HEK293T (cell line): Measurements from ENCODE around the gene MYO1B.

Source experiments
- CTCF ChIA-PET: fragments of 350-600 bp; formaldehyde crosslinking; extraction: SDS; loops from one replicate; lab custom pipeline; 2021; ENCODE audit warnings: antibody characterized with exemption, inconsistent platforms; lab: Yijun Ruan, JAX
- POLR2A ChIA-PET: fragments of 350-600 bp; formaldehyde crosslinking; extraction: SDS; loops from one replicate; lab custom pipeline; 2020; ENCODE audit warnings: antibody characterized with exemption, inconsistent platforms; lab: Yijun Ruan, JAX
- DNase-seq: peaks from one replicate; pipeline ENCODE4 v3.0.0; 2012; ENCODE audit warnings: mixed read lengths; ENCODE audit errors: extremely low spot score
- ARNT ChIP-seq: fragments of 450-650 bp; IDR thresholded peaks from 2 replicates; pipeline ENCODE4 v1.6.1; 2017; ENCODE audit warnings: mild to moderate bottlenecking
- BHLHE40 ChIP-seq: fragments of 450-650 bp; IDR thresholded peaks from 2 replicates; pipeline ENCODE4 v1.6.1; 2016; ENCODE audit warnings: mild to moderate bottlenecking, moderate library complexity, borderline replicate concordance
- CTBP1 ChIP-seq: fragments of 450-650 bp; IDR thresholded peaks from 2 replicates; pipeline ENCODE4 v1.6.1; 2016; ENCODE audit warnings: borderline replicate concordance
- ELF4 ChIP-seq: fragments of 450-650 bp; IDR thresholded peaks from 2 replicates; pipeline ENCODE4 v1.6.1; 2017; ENCODE audit warnings: antibody characterized with exemption
- FOXA1 ChIP-seq: fragments of 450-650 bp; IDR thresholded peaks from 2 replicates; pipeline ENCODE4 v1.6.1; 2016; ENCODE audit warnings: mild to moderate bottlenecking
- FOXK2 ChIP-seq: fragments of 450-650 bp; IDR thresholded peaks from 2 replicates; pipeline ENCODE4 v1.6.1; 2016; ENCODE audit warnings: mild to moderate bottlenecking
- FOXM1 ChIP-seq: fragments of 450-650 bp; IDR thresholded peaks from 2 replicates; pipeline ENCODE4 v1.6.1; 2017; ENCODE audit warnings: mild to moderate bottlenecking, borderline replicate concordance
- HDGF ChIP-seq: fragments of 450-650 bp; IDR thresholded peaks from 2 replicates; pipeline ENCODE4 v1.6.1; 2017; ENCODE audit warnings: antibody characterized with exemption, borderline replicate concordance
- L3MBTL2 ChIP-seq: fragments of 450-650 bp; conservative IDR thresholded peaks from 2 replicates; pipeline ENCODE4 v1.6.1; 2016; ENCODE audit warnings: mild to moderate bottlenecking
- LEF1 ChIP-seq: fragments of 450-650 bp; IDR thresholded peaks from 2 replicates; pipeline ENCODE4 v1.6.1; 2017; ENCODE audit warnings: mild to moderate bottlenecking, borderline replicate concordance
- NFRKB ChIP-seq: fragments of 450-650 bp; IDR thresholded peaks from 2 replicates; pipeline ENCODE4 v1.6.1; 2016; ENCODE audit warnings: mild to moderate bottlenecking, moderate library complexity
- SP1 ChIP-seq: fragments of 450-650 bp; IDR thresholded peaks from 2 replicates; pipeline ENCODE4 v1.6.1; 2017
- SUZ12 ChIP-seq: fragments of 450-650 bp; IDR thresholded peaks from 2 replicates; pipeline ENCODE4 v1.6.1; 2016; ENCODE audit warnings: mild to moderate bottlenecking
- TARDBP ChIP-seq: fragments of 450-650 bp; IDR thresholded peaks from 2 replicates; pipeline ENCODE4 v1.6.1; 2016
- ZNF384 ChIP-seq: fragments of 450-650 bp; IDR thresholded peaks from 2 replicates; pipeline ENCODE4 v1.6.1; 2016
- TF ChIP-seq, protein P1 (sequence below): fragments of 450-650 bp; IDR thresholded peaks from 2 replicates; pipeline ENCODE4 v1.6.1; 2016

MYO1B gene

DNA sequence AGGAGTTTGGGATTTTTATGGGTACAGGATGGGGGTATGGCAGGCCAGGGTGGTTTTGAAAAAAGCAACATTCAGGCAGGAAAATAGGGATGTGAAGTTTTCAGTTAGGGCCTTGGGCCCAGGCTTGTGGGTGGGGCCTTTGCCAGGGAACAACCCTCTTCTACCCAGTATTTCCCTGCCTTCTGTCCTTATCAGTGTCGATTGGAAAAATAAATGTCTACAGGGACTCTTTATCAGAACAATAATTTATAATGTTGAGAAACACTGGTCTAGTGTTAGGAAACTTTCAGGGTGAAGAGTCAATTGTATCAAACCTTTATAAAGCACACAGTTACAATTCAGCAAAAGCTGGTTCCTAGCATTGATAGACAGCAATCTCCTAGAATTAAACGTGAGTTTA is 218.6 kb downstream of the MYO1B start:
- POLR2A ChIA-PET: no interaction called here
- TF ChIP-seq ELF4 (no peak), FOXA1 (no peak), TARDBP (no peak), BHLHE40 (no peak), FOXK2 (no peak), CTBP1 (no peak), NFRKB (no peak)
- DNase-seq: no peak
- CTCF ChIA-PET: no interaction called here

DNA sequence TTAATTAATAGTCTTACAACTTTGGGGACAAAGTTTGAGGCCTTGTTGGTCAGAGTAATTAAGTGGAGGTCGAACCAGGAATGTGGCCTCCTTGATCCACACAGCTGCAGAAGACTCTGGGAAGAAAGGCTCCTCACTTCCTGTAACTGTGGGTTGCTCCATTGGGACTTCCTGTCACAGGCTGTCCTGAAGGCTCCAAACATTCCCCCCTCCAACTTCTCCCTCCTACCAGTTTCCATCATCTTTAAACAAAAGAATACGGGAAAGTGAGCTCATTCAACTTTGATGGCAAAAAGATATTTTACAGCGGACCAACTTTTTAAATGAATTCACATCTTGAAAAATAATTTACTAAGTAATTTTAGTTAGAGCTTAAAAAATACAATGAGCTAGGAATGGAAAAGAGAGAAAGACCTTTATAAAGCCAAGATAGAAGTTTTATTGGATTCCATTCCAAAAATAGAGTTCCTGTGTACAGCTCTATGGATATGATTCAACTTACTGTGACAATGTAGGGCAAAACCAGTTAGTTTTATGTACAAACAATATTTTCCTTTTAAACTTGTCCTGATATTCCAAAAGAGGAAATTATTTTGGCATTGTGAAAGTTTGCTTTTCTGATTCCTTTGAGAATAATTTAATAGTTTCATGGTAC is 220.7 kb downstream of the MYO1B start:
- ChIA-PET POLR2A (no interaction called here), CTCF (interaction anchor here (0.9 kb wide), 1 partner anchor 13 kb away, joined by 4 read pairs; no protein-coding TSS in a partner anchor)
- DNase-seq: no peak
- TF ChIP-seq TARDBP (no peak), CTBP1 (no peak)
- TF ChIP-seq, protein P1, sequence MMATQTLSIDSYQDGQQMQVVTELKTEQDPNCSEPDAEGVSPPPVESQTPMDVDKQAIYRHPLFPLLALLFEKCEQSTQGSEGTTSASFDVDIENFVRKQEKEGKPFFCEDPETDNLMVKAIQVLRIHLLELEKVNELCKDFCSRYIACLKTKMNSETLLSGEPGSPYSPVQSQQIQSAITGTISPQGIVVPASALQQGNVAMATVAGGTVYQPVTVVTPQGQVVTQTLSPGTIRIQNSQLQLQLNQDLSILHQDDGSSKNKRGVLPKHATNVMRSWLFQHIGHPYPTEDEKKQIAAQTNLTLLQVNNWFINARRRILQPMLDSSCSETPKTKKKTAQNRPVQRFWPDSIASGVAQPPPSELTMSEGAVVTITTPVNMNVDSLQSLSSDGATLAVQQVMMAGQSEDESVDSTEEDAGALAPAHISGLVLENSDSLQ: no peak

DNA sequence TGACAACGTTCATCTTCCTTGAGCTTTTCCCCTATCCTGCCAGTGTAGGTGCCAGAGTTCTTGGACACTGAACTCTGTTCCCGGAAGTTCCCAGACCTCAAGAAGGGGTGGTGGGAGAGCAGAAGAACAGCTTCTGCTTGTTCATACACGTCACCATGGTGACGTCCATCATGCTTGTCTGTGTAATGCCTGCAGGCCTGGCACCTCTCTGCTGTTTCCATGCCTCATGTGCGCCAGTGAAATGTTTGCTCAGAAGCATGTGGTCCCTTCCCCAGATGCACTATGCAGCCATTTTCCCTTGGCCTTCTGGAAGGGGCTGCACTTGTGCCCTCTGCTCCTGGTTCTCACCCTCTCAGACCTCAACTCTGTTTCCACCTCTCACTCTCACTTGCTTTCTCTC is 221.9 kb downstream of the MYO1B start:
- no peak for DNase-seq
- TF ChIP-seq CTBP1: no peak
- TF ChIP-seq FOXA1: no peak
- TF ChIP-seq L3MBTL2: no peak
- no peak for TF ChIP-seq ARNT
- TF ChIP-seq HDGF: no peak
- TF ChIP-seq TARDBP: no peak
- no peak for TF ChIP-seq NFRKB
- TF ChIP-seq, protein P1: no peak
- no peak for TF ChIP-seq BHLHE40
- no peak for TF ChIP-seq SP1
- TF ChIP-seq SUZ12: no peak
- no peak for TF ChIP-seq FOXK2
- no peak for TF ChIP-seq ZNF384
- POLR2A ChIA-PET: no interaction called here
- CTCF ChIA-PET: no interaction called here

DNA sequence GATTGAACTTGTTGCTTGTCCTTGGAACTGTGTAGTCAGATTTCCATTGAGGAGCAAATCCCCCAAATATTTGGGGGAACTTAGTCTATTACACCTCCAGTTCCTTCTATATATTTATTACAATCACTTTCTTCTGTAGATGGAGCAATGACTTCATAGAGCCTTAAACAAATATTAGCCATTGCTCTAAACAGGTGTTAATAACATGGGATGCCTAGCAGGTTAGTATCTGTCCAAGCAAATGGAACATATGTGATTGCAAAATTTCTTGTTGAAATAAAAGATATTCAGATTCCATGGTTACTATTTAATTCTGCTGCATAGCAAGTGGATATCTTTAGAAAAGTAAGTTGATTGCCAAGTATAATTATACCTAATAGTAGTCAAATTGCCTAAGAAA is 225.1 kb downstream of the MYO1B start:
- TF ChIP-seq HDGF (no peak), LEF1 (no peak), SUZ12 (no peak), CTBP1 (no peak), FOXK2 (no peak), L3MBTL2 (no peak), TARDBP (no peak)
- POLR2A ChIA-PET: no interaction called here
- CTCF ChIA-PET: no interaction called here
- DNase-seq: no peak

DNA sequence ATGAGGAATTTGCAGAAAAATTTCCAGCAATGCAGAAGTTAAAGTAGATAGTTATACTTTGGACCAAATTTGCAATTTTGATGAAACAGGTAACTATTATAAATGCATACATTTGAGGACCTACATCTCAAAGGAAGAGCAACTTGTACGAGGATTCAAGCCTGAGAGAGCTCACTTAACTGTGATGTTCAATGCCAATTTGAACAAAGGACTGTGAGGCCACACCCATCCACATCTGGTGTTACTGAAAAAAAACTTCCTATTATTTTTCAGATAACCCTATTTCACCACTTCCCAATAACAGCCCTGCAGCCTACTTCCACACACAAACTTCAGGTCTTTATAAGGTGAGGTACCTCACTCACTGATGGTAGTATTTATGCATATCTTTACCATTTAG is 229.3 kb downstream of the MYO1B start:
- DNase-seq: no peak
- TF ChIP-seq FOXM1: no peak
- TF ChIP-seq SUZ12: no peak
- TF ChIP-seq SP1: no peak
- no peak for TF ChIP-seq ELF4
- no peak for TF ChIP-seq NFRKB
- TF ChIP-seq ARNT: no peak
- TF ChIP-seq BHLHE40: no peak
- TF ChIP-seq, protein P1: no peak
- no peak for TF ChIP-seq ZNF384
- no peak for TF ChIP-seq LEF1
- ChIA-PET POLR2A (no interaction called here), CTCF (no interaction called here)
